Thoracic aorta (tissue), 2 donors: ENCODE results near the gene ADGRL4. TPM values are rescaled to one million over a fixed set of nuclear protein-coding genes. Genes with fewer than 3 reads are reported as not detected.
A peak's percentile ranks its signal among the peaks of the same experiment; 100 is the strongest.

Experiments used
- ATAC-seq: fragments of 150-250 bp; one replicate; pipeline ENCODE4 v1.8.0; 2017; ENCODE audit warnings: low read depth; ENCODE audit not compliant: insufficient number of reproducible peaks, low FRiP score
- DNase-seq: peaks from one replicate; pipeline ENCODE4 v3.0.0-alpha.2; 2020; ENCODE audit warnings: low spot score
- H3K27ac ChIP-seq, 2 donors: fragments of 200-600 bp; sonication (generic); 1 replicate in 1 of 2; 2 replicates in 1 of 2; pipeline ENCODE4 v1.5.1; 2016; ENCODE audit warnings: mild to moderate bottlenecking in 2 of 2, moderate library complexity in 2 of 2
- H3K27me3 ChIP-seq: fragments of 200-600 bp; sonication (generic); replicated peaks from 2 replicates; pipeline ENCODE4 v1.6.0; 2016; ENCODE audit warnings: mild to moderate bottlenecking; ENCODE audit not compliant: insufficient read depth
- H3K36me3 ChIP-seq: fragments of 200-600 bp; sonication (generic); one replicate; pipeline ENCODE4 v1.5.1; 2016
- H3K4me1 ChIP-seq, 2 donors: fragments of 200-600 bp; sonication (generic); 1 replicate in 1 of 2; 2 replicates in 1 of 2; pipeline versions ENCODE4 v1.5.1 to v1.6.0; 2016; ENCODE audit warnings: low read depth in 2 of 2, mild to moderate bottlenecking in 1 of 2; ENCODE audit not compliant: control insufficient read depth in 1 of 2
- H3K4me3 ChIP-seq: fragments of 200-600 bp; sonication (generic); 2 replicates; pipeline ENCODE4 v1.5.1; 2016; ENCODE audit warnings: mild to moderate bottlenecking
- H3K9me3 ChIP-seq: fragments of 200-600 bp; sonication (generic); 2 replicates; pipeline ENCODE4 v1.5.1; 2016
- total RNA-seq, 2 donors: library from RNA; depleted of rRNA; stranded (reverse); fragments of >200 nt; gene quantifications; one replicate each; pipeline versions ENCODE4 v1.1.0 to v1.2.3, GENCODE V29; 2016
- TF ChIP-seq, protein P1 (sequence below): fragments of 200-600 bp; sonication (generic); IDR thresholded peaks from one replicate; pipeline ENCODE4 v1.5.1; 2019; ENCODE audit warnings: antibody characterized with exemption

ADGRL4 gene
- total RNA-seq, 2 donors from 2014 or later, result 15.8 to 26.2 TPM

GRCh38 chr1:79012500-79012899 lies 6.0 kb upstream of the ADGRL4 start:
- DNase-seq (no peak), ATAC-seq (no peak)
- no peaks in the 10 kb centered on the region for H3K36me3 ChIP-seq
- TF ChIP-seq, protein P1, sequence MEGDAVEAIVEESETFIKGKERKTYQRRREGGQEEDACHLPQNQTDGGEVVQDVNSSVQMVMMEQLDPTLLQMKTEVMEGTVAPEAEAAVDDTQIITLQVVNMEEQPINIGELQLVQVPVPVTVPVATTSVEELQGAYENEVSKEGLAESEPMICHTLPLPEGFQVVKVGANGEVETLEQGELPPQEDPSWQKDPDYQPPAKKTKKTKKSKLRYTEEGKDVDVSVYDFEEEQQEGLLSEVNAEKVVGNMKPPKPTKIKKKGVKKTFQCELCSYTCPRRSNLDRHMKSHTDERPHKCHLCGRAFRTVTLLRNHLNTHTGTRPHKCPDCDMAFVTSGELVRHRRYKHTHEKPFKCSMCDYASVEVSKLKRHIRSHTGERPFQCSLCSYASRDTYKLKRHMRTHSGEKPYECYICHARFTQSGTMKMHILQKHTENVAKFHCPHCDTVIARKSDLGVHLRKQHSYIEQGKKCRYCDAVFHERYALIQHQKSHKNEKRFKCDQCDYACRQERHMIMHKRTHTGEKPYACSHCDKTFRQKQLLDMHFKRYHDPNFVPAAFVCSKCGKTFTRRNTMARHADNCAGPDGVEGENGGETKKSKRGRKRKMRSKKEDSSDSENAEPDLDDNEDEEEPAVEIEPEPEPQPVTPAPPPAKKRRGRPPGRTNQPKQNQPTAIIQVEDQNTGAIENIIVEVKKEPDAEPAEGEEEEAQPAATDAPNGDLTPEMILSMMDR, result no peak
- no peak overlapping the region for H3K4me3 ChIP-seq
- H3K27me3 ChIP-seq, result no peaks in the 10 kb centered on the region
- H3K9me3 ChIP-seq, result no peaks in the 10 kb centered on the region
- H3K4me1 ChIP-seq, result no peaks in the 10 kb centered on the region
- H3K27ac ChIP-seq, result no peak overlapping the region

DNA sequence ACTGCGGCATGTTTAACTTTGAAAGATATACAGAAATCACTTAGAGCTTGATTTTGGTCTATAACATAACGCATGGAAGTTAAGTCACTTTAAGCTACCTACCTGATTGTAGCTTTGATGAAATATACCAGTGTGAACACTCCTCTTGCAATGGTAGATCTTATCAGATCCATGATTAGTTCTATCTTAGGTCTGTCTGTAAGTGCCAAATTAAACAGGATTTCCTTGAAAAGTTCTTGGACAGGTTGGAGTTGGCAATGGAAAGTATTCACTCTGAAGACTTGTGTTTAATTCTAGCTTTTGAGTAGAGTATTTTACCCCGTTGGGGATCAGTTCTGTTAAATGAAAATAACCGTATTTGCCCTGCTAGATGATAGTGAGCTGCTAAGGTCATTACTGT lies 4.1 kb upstream of the ADGRL4 start:
- H3K27ac ChIP-seq, result no peak overlapping the region

DNA sequence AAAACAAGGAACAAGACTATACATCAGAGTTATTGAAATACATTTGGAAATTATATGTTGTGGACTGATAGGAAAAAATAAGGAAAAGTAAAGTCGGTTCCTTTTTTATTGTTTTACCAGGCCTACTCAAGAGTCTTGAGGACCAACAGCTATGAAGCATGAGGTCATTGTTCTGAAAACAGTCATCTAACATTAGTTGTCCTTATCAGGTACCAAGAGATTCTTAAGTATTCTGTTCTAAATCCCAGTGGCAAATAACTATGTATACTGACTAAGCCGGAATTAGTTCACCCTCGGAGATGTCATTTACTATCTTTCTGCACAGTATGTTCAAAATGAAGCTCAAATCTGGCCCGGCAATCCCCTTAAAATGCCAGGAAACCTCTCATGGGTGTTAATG lies 585 bp downstream of the ADGRL4 start:
- H3K36me3 ChIP-seq, result no peaks in the 10 kb centered on the region
- no peaks in the 10 kb centered on the region for H3K4me1 ChIP-seq
- no peak overlapping the region for H3K27ac ChIP-seq
- ATAC-seq (no peak), DNase-seq (no peak)
- peak overlapping the region; percentile 52 for H3K4me3 ChIP-seq
- TF ChIP-seq, protein P1, result no peak
- no peaks in the 10 kb centered on the region for H3K27me3 ChIP-seq
- H3K9me3 ChIP-seq, result no peaks in the 10 kb centered on the region

More for the DNA sequence above, 4.1 kb upstream of the ADGRL4 start:
- DNase-seq, result no peak
- Histone ChIP-seq H3K4me3 (no peak overlapping the region), H3K9me3 (no peaks in the 10 kb centered on the region), H3K27me3 (no peaks in the 10 kb centered on the region), H3K4me1 (no peaks in the 10 kb centered on the region), H3K36me3 (no peaks in the 10 kb centered on the region)
- TF ChIP-seq, protein P1, result no peak
- ATAC-seq, result no peak

DNA sequence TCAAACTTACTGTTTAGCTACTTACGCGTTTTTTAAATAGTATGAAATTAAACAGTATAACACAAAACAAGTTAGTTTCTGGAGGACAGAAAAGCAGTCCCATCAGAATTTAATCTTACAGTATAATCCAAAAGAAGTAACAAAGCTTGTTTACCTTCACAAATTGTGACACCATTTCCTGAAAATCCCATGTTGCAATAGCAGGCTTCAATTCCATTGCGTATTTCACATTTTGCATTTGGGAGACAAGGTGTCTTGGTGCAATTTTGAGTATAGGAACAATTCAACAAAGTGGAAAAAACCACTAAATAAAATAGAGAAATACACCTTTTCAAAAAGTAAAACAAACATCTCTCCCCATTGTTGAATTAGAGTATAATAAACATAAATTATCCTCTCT lies 1.6 kb downstream of the ADGRL4 start:
- DNase-seq, result no peak
- Histone ChIP-seq H3K9me3 (no peaks in the 10 kb centered on the region), H3K36me3 (no peaks in the 10 kb centered on the region), H3K27me3 (no peaks in the 10 kb centered on the region), H3K4me1 (no peaks in the 10 kb centered on the region), H3K27ac (no peak overlapping the region), H3K4me3 (no peak overlapping the region)
- TF ChIP-seq, protein P1, result no peak
- no peak for ATAC-seq

DNA sequence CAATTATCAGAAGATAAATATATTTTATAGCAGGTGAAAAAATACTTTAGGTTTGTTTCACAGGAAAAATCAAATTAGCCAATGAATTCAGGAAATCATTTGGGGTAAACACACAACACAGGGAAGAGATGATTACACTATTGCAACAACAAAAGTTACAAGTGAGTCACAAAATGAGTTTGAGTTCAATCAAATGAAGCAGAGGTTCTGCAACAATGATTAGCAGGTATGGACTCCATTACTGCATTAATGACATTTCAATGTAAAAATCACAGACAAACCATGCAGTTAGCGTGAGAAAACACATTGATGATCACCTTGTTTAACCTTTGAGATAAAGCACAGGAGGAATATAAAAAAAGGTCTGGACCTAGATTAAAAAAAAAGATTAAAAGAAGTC lies 9.7 kb downstream of the ADGRL4 start:
- no peaks in the 10 kb centered on the region for H3K9me3 ChIP-seq
- no peak for ATAC-seq
- no peak overlapping the region for H3K4me3 ChIP-seq
- no peaks in the 10 kb centered on the region for H3K4me1 ChIP-seq
- no peak overlapping the region for H3K27ac ChIP-seq
- no peaks in the 10 kb centered on the region for H3K27me3 ChIP-seq
- no peak for DNase-seq
- no peaks in the 10 kb centered on the region for H3K36me3 ChIP-seq
- TF ChIP-seq, protein P1, result no peak
